Stimulated activated naive CD8-positive, alpha-beta T cell treated with anti-CD3 and anti-CD28 coated beads, Interleukin-15, Interleukin-2, amounts not matched to agents 100 ng/mL and 50 ng/mL, for 24 hours (primary cell): ENCODE data around the gene ACAP2.

ENCODE experiments used
- H3K27ac Mint-ChIP-seq: one replicate; pipeline ENCODE4 v1.8.0; 2021; ENCODE audit warnings: mild to moderate bottlenecking, mixed read lengths
- H3K27me3 Mint-ChIP-seq: one replicate; pipeline ENCODE4 v1.8.0; 2021; ENCODE audit warnings: mixed read lengths
- H3K36me3 Mint-ChIP-seq: one replicate; pipeline ENCODE4 v1.8.0; 2021; ENCODE audit warnings: low read depth, mixed read lengths
- H3K4me1 Mint-ChIP-seq: one replicate; pipeline ENCODE4 v1.8.0; 2021; ENCODE audit warnings: low read depth, mixed read lengths
- H3K4me3 Mint-ChIP-seq: one replicate; pipeline ENCODE4 v1.8.0; 2021; ENCODE audit warnings: mild to moderate bottlenecking, mixed read lengths
- H3K9me3 Mint-ChIP-seq: one replicate; pipeline ENCODE4 v1.8.0; 2021; ENCODE audit warnings: mixed read lengths

The ACAP2 gene

GRCh38 chr3:195269375-195270078 is 173.3 kb downstream of the ACAP2 start:
- H3K27ac Mint-ChIP-seq = no peak overlapping the region
- peak overlapping the region; percentile 90 for H3K4me3 Mint-ChIP-seq
- H3K36me3 Mint-ChIP-seq = peaks cover 21% of the 10 kb centered on the region
- H3K4me1 Mint-ChIP-seq = peaks cover 20% of the 10 kb centered on the region
- H3K27me3 Mint-ChIP-seq = no peaks in the 10 kb centered on the region
- H3K9me3 Mint-ChIP-seq = no peaks in the 10 kb centered on the region

- H3K4me1 Mint-ChIP-seq = peaks cover 20% of the 10 kb centered on the region
- no peak overlapping the region for H3K4me3 Mint-ChIP-seq
- H3K27me3 Mint-ChIP-seq = no peaks in the 10 kb centered on the region
- H3K36me3 Mint-ChIP-seq = peaks cover 23% of the 10 kb centered on the region
- no peak overlapping the region for H3K27ac Mint-ChIP-seq
- H3K9me3 Mint-ChIP-seq = no peaks in the 10 kb centered on the region
Observed at GRCh38 chr3:195268576-195269309, 174.1 kb downstream of the ACAP2 start.

GRCh38 chr3:195267096-195267495 is 175.7 kb downstream of the ACAP2 start:
- no peak overlapping the region for H3K27ac Mint-ChIP-seq
- peaks cover 19% of the 10 kb centered on the region for H3K4me1 Mint-ChIP-seq
- H3K9me3 Mint-ChIP-seq = no peaks in the 10 kb centered on the region
- H3K4me3 Mint-ChIP-seq = no peak overlapping the region
- peaks cover 23% of the 10 kb centered on the region for H3K36me3 Mint-ChIP-seq
- H3K27me3 Mint-ChIP-seq = no peaks in the 10 kb centered on the region

DNA sequence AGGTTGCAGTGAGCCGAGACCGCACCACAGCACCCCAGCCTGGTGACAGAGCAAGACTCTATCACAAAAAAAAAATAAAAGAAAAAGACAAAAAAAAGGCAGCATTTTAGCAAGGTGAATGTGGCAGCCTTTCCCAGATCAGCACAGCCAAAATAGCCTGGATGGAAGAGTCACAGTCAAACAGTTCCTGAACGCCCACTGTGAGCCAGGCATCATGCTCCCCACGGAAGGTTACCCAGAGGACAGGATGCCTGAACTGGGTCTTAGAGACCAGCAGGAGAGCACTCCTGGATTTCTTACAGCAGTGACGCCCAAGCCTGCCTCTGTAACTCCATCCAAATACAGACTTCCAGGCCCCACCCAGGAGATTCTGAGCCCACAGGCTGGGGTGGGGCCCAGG is 176.4 kb downstream of the ACAP2 start:
- Mint-ChIP-seq H3K36me3 (peaks cover 23% of the 10 kb centered on the region), H3K4me1 (peaks cover 16% of the 10 kb centered on the region)

DNA sequence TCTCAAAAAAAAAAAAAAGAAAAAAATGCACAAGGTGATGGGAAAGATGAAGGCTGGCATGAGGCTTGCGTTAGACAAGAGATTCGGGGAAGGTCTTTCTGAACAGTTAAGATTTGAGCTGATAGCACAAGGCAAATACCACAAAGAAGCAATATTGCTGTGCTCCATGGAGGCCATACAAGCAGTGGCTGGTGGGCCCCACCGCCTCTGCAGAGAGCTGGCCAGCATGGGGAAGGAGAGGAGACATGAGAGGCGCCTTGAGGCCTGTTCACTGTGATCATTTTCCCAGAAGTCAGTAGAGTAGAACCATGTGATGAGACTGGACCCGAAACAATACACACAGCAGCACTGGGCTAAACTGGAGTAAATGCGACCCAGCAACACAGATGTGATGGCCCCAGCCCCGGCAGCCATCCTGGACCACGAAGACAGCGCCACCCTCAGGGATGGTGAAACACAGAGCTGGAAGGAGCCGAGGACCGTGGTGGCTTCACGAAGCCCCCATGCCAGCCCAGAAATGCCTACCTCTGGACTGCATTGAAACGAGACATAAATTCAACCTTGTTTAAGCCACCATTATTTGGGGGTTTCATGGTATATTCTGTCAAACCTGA is 177.3 kb downstream of the ACAP2 start:
- H3K4me3 Mint-ChIP-seq = no peak overlapping the region
- H3K9me3 Mint-ChIP-seq = no peaks in the 10 kb centered on the region
- H3K27ac Mint-ChIP-seq = no peak overlapping the region
- H3K4me1 Mint-ChIP-seq = peaks cover 25% of the 10 kb centered on the region
- H3K27me3 Mint-ChIP-seq = no peaks in the 10 kb centered on the region
- H3K36me3 Mint-ChIP-seq = peaks cover 23% of the 10 kb centered on the region

More for the DNA sequence above, 176.4 kb downstream of the ACAP2 start:
- H3K27me3 Mint-ChIP-seq = no peaks in the 10 kb centered on the region
- no peak overlapping the region for H3K27ac Mint-ChIP-seq
- H3K4me3 Mint-ChIP-seq = no peak overlapping the region
- H3K9me3 Mint-ChIP-seq = no peaks in the 10 kb centered on the region

DNA sequence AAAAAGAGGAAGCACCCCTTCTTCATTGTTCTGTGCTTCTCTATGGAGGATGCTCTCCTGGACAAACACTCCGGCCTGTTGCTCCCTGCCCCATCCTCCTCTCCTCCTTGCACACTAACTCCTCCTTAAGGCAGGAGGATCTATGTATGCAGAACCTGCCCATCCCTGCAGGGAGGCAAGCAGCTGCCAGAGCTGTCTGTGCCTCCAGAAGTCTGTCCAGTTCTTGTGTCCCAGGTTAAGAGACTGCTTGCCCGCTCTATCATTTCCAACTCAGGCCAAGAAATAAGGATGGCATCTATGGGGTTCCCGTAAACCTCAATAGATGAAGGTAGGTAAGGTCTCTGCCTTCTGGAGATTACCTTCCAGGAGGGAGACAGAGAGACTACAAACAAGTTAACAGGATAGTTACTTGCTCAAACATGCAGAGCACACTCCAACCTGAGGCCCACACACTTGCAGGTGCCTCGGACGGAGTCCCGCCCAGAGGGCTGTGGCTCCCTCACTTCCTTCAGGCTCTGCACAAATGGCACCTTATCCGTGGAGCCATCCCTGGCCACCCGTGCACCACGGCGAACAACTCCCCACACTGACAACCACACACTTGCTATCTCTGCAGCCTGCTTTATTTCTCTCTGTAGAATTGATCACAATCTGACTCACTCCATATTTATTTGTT is 178.8 kb downstream of the ACAP2 start:
- H3K9me3 Mint-ChIP-seq = no peaks in the 10 kb centered on the region
- H3K4me1 Mint-ChIP-seq = peaks cover 16% of the 10 kb centered on the region
- no peaks in the 10 kb centered on the region for H3K27me3 Mint-ChIP-seq
- peaks cover 23% of the 10 kb centered on the region for H3K36me3 Mint-ChIP-seq
- H3K27ac Mint-ChIP-seq = no peak overlapping the region
- H3K4me3 Mint-ChIP-seq = no peak overlapping the region

GRCh38 chr3:195263193-195263924 is 179.5 kb downstream of the ACAP2 start:
- no peaks in the 10 kb centered on the region for H3K27me3 Mint-ChIP-seq
- no peak overlapping the region for H3K27ac Mint-ChIP-seq
- peaks cover 18% of the 10 kb centered on the region for H3K4me1 Mint-ChIP-seq
- H3K4me3 Mint-ChIP-seq = no peak overlapping the region
- no peaks in the 10 kb centered on the region for H3K9me3 Mint-ChIP-seq
- H3K36me3 Mint-ChIP-seq = peaks cover 19% of the 10 kb centered on the region

GRCh38 chr3:195261925-195262324 is 180.9 kb downstream of the ACAP2 start:
- Mint-ChIP-seq H3K4me1 (peaks cover 24% of the 10 kb centered on the region), H3K27ac (no peak overlapping the region), H3K27me3 (no peaks in the 10 kb centered on the region), H3K36me3 (peaks cover 13% of the 10 kb centered on the region), H3K4me3 (no peak overlapping the region), H3K9me3 (no peaks in the 10 kb centered on the region)

DNA sequence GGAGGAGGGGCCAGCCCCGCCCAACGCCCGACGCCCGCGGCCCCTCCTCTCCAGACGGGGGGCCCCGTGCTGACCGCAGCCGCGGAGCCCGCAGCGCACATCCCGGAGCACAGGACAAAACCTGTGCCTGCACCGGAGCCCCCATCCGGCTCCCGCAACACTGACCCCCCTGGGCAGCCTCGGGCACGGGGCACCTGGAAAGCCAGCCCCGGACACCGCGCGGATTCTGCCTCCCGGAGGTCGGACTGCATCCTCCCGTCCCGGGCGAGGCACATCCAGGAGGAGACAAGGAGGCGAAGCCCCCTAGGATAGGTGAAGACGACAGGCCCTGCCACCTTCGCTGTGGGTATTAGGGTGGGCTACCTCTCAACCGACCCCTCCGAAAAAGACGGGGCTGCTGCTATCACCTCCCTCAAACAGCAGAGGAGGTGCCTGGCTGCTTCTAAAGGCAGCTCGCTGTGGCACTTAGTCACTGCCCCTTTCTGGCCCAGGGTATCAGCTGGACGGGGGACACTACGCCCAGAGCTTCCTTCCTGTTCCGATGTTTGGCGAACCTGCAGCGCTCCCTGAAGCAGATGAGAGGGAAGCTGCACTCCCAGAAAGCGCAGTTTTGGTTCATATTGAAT is 182.4 kb downstream of the ACAP2 start:
- Mint-ChIP-seq H3K4me1 (peaks cover 24% of the 10 kb centered on the region), H3K9me3 (no peaks in the 10 kb centered on the region), H3K27ac (peak overlapping the region; percentile 31), H3K4me3 (peak overlapping the region; percentile 72), H3K36me3 (peaks cover 7% of the 10 kb centered on the region), H3K27me3 (no peaks in the 10 kb centered on the region)

DNA sequence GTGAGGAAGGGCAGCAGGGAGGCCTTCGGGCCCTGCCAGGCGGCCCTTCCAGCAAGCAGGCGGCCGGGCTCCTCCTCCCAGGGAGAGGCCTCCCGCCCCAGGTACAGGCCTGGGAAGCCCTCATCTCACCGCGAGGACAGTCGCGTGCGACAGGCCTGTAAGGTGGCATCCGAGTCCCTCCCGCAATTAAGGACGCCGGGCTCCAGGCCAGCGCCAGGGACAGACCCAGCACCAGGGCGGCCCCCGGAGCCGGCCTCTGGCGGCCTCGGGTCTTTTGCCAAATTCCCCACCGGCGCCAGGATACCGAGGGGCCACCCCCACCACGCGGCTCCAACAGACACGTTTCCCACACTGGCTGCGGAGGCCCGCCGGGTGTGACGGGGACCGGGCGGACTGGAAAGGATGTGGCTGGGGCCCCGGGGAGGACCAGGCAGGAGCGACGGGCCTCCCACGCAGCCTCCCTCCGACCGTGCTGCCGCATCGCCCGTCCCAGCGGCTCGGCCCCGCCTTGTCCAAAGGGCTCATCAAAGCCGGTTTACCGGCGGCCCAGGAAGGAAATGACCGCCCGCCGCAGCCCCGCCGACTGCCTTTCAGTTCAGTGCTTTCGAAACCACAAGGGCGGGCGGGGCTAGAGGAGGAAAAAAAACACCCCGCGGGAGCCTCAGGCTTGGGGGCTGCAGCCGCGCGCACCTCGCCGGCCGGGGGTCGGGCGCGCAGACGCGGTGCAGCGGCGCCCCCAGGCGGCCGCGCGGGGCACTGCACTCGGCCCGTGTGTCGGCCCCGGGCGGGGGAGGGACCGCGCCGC is 183.1 kb downstream of the ACAP2 start:
- H3K36me3 Mint-ChIP-seq = peaks cover 4% of the 10 kb centered on the region
- H3K9me3 Mint-ChIP-seq = no peaks in the 10 kb centered on the region
- peaks cover 24% of the 10 kb centered on the region for H3K4me1 Mint-ChIP-seq
- peak overlapping the region; percentile 57 for H3K4me3 Mint-ChIP-seq
- H3K27me3 Mint-ChIP-seq = no peaks in the 10 kb centered on the region
- H3K27ac Mint-ChIP-seq = peak overlapping the region; percentile 76

DNA sequence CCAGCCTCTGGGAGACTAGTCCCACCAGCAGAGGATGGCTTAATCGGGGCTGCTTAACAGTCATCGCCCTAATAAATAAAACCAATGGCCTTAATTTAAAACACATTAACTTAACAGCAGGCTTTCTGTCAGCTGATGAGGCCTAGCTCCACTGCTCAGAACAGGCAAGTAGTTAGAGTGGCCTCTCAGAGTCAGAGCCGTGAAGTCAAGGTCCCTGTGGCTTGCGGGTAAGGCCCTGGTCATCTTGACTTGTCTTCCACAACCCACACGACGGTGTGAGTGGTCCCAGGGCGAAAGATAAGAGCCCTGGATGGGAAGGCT is 183.7 kb downstream of the ACAP2 start:
- H3K4me1 Mint-ChIP-seq = peaks cover 24% of the 10 kb centered on the region
- H3K27me3 Mint-ChIP-seq = no peaks in the 10 kb centered on the region
- H3K4me3 Mint-ChIP-seq = peak overlapping the region; percentile 47
- no peaks in the 10 kb centered on the region for H3K36me3 Mint-ChIP-seq
- H3K27ac Mint-ChIP-seq = peak overlapping the region; percentile 76
- H3K9me3 Mint-ChIP-seq = no peaks in the 10 kb centered on the region

DNA sequence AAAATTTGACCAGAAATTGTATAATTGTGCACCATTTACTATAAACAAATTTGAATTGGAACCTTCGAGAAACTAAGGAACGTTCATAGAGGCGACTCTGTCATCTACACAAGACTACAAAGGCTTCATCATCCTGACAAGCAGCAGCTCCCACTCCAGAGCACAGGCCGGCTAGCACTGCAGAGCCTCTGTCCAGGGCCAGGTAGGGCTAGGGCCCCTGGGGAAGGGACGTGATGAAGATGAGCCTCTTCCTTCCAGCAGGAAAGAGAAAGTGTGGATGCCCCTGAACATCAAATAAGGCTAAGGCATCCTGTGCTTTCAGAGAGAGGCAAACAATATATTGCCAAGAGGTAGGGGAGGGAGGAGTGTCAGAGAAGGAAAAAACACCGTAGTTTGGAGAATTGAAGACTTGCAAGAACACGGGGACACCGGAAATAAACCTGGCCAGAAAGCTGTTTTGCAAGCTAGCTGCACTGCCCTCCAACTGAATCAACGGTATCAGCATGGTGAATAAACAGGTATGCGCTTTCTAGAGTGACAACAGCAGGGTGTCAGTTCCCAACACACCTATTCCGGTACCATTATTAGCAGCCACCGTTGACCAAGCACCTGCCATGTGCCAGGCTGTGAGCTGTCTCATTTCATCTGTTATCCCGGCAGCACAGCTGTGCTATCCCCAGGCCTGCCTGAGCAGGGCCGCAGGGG is 184.2 kb downstream of the ACAP2 start:
- peak overlapping the region; percentile 76 for H3K27ac Mint-ChIP-seq
- no peaks in the 10 kb centered on the region for H3K27me3 Mint-ChIP-seq
- peak overlapping the region; percentile 47 for H3K4me3 Mint-ChIP-seq
- H3K9me3 Mint-ChIP-seq = no peaks in the 10 kb centered on the region
- peaks cover 24% of the 10 kb centered on the region for H3K4me1 Mint-ChIP-seq
- no peaks in the 10 kb centered on the region for H3K36me3 Mint-ChIP-seq
